GM06990 (cell line): Measurements from ENCODE around the gene PLXDC2.

Experiments used
- DNase-seq: peaks from one replicate; pipeline ENCODE4 v3.0.0-alpha.2; 2011; ENCODE audit not compliant: insufficient read length; ENCODE audit errors: extremely low read depth
- H3K27me3 ChIP-seq: replicated peaks from 2 replicates; pipeline ENCODE4 v1.6.0; 2011; ENCODE audit warnings: low read length; ENCODE audit not compliant: control insufficient read depth, insufficient read depth
- H3K36me3 ChIP-seq: 2 replicates; pipeline ENCODE4 v1.5.1; 2011; ENCODE audit warnings: low read length; ENCODE audit not compliant: control insufficient read depth, insufficient read depth
- H3K4me3 ChIP-seq: replicated peaks from 2 replicates; pipeline ENCODE4 v1.5.1; 2011; ENCODE audit warnings: low read depth, mild to moderate bottlenecking, control low read depth, low read length
- TF ChIP-seq, protein P1 (sequence below): IDR thresholded peaks from 2 replicates; pipeline ENCODE4 v1.5.1; 2011; ENCODE audit warnings: low read length, control low read depth, mild to moderate bottlenecking, inconsistent platforms; ENCODE audit not compliant: insufficient read depth, poor library complexity, severe bottlenecking

The PLXDC2 gene

DNA sequence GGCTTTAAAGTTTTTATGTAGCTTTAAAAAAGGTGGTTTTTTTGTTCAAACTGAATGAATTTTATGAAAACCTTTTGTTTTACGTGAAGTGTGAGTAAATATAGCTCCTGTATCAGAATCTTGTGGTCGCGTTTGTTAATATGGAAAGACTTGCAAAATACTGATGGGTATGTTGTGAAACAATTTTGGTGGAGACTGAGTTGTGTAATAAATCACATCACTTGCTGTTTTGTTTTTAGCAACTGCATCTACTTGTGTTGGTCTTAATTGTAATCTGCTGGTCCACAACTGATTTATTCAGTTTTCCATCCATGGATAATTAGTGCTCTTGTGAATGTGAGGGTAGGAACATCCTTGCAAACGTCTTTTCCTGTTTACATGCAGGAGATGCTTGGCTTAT, 10.5 kb downstream of the PLXDC2 start:
- Histone ChIP-seq H3K36me3 (no peaks in the 10 kb centered on the region), H3K27me3 (no peaks in the 10 kb centered on the region), H3K4me3 (no peak overlapping the region)
- TF ChIP-seq, protein P1, sequence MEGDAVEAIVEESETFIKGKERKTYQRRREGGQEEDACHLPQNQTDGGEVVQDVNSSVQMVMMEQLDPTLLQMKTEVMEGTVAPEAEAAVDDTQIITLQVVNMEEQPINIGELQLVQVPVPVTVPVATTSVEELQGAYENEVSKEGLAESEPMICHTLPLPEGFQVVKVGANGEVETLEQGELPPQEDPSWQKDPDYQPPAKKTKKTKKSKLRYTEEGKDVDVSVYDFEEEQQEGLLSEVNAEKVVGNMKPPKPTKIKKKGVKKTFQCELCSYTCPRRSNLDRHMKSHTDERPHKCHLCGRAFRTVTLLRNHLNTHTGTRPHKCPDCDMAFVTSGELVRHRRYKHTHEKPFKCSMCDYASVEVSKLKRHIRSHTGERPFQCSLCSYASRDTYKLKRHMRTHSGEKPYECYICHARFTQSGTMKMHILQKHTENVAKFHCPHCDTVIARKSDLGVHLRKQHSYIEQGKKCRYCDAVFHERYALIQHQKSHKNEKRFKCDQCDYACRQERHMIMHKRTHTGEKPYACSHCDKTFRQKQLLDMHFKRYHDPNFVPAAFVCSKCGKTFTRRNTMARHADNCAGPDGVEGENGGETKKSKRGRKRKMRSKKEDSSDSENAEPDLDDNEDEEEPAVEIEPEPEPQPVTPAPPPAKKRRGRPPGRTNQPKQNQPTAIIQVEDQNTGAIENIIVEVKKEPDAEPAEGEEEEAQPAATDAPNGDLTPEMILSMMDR, result no peak
- DNase-seq, result no peak

- no peaks in the 10 kb centered on the region for H3K27me3 ChIP-seq
- no peak for DNase-seq
- no peaks in the 10 kb centered on the region for H3K36me3 ChIP-seq
- TF ChIP-seq, protein P1, result no peak
- no peak overlapping the region for H3K4me3 ChIP-seq
Observed at GRCh38 chr10:19828278-19829049, 12.2 kb downstream of the PLXDC2 start.

DNA sequence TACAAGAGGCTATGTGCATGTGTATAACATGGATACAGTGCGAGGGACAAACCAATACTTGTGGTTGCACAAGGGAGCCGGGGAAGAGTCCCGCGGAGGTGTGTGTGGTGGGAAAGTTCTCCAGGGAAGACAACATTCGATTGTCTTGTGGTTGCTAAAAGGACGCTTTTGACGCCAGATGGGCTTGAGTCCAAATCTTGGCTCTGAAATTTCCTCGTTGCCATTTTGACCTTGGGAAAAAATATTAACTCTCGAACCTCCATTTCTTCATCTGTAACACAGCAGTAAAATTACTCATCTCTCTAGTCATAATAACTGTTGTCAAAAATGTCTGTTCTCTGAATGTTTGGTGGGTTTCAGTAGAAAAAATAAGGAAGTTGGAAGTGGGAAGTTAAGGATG, 16.5 kb downstream of the PLXDC2 start:
- Histone ChIP-seq H3K27me3 (no peaks in the 10 kb centered on the region), H3K36me3 (no peaks in the 10 kb centered on the region), H3K4me3 (no peak overlapping the region)
- DNase-seq, result no peak
- TF ChIP-seq, protein P1, result no peak

DNA sequence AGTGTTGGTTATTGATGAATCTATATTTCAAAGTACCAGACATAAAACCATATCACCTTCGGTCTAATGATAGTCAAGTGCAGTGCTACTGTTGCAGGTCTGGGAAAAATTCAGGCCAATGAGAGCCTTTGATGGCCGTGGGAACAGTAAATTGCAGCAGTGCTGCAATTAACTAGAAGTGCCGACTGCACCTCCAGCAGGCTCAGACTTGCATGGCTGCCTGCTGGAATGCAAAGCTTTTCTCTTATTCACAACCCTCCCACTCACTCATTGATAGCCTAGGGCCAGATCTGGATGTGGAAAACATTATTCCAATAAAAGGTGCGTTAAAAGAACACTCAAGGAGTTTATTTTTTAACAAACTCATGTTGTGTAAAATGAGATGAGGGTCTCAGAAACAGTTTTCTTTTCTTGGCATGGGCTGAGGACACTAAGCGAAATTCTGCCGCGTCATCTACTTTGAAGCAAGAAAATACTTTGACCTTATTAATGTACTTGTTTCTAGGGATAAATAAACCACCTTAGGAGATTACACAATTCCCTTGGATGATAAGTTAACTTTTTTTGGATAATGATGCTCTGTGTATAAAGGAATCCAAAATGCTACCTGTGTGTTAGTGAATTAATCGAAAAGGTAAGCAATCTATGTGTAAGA, 17.1 kb downstream of the PLXDC2 start:
- no peaks in the 10 kb centered on the region for H3K36me3 ChIP-seq
- TF ChIP-seq, protein P1, result no peak
- no peak overlapping the region for H3K4me3 ChIP-seq
- H3K27me3 ChIP-seq, result no peaks in the 10 kb centered on the region
- DNase-seq, result no peak

GRCh38 chr10:19835952-19836351, 19.7 kb downstream of the PLXDC2 start:
- Histone ChIP-seq H3K27me3 (no peaks in the 10 kb centered on the region), H3K36me3 (no peaks in the 10 kb centered on the region), H3K4me3 (no peak overlapping the region)
- TF ChIP-seq, protein P1, result no peak
- no peak for DNase-seq

DNA sequence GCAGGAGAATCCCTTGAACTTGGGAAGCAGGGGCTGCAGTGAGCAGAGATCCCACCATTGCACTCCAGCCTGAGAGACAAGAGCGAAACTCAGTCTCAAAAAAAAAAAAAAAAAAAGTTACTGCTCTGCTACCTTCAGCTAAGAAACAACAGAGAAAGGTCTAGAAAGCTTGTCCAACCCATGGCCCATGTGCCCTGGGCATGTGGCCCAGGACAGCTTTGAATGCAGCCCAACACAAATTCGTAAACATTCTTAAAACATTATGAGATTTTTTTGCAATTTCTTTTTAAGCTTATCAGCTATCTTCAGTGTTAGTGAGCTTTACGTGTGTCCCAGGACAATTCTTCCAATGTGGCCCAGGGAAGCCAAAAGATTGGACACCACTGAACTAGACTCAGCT, 22.9 kb downstream of the PLXDC2 start:
- TF ChIP-seq, protein P1, result no peak
- no peak overlapping the region for H3K4me3 ChIP-seq
- H3K36me3 ChIP-seq, result no peaks in the 10 kb centered on the region
- H3K27me3 ChIP-seq, result no peaks in the 10 kb centered on the region
- DNase-seq, result no peak
